Loucy (cell line): ENCODE measurements around the gene CHST10.

Source experiments
- EZH2phosphoT487 ChIP-seq: fragments of 200-600 bp; IDR thresholded peaks from 2 replicates; pipeline ENCODE4 v1.6.1; 2018; ENCODE audit warnings: antibody characterized with exemption, mild to moderate bottlenecking, moderate library complexity, borderline replicate concordance
- TF ChIP-seq, protein P1 (sequence below): fragments of 200-600 bp; sonication (generic); conservative IDR thresholded peaks from 2 replicates; pipeline ENCODE4 v1.5.1; 2014; ENCODE audit warnings: mild to moderate bottlenecking, antibody characterized with exemption, low read length

DNA sequence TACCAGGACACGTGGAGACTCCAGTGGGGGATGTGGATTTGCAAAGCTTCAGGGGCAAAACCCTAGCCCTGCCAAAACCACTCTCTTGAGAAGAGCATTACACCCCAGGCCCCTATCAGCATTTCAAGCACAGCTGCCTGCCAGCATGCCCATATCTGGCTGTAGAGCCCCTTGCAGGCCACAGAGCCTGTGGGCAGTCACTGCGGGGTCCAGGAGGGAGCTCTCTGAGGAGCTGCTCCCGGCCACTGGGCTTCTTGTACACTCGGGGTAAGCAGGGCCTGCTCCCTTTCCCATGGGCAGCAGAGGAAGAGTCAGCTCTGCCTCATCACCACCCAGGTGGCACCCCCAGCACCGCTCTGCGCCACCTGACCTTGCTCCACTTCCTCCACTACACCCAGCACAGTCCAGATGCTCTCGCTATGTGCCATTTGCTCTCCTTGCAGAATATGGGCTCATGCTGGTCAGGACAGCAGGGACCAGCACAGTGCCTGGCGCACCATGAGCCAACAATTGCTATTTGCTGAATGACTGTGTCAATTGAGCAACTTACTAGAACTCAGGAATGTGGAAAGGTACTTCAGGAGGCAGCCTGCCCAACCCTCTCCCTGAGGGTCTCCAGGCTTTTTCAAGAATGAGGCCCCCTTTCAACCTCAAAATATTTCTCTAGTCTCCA lies 7.4 kb downstream of the CHST10 start:
- TF ChIP-seq, protein P1, sequence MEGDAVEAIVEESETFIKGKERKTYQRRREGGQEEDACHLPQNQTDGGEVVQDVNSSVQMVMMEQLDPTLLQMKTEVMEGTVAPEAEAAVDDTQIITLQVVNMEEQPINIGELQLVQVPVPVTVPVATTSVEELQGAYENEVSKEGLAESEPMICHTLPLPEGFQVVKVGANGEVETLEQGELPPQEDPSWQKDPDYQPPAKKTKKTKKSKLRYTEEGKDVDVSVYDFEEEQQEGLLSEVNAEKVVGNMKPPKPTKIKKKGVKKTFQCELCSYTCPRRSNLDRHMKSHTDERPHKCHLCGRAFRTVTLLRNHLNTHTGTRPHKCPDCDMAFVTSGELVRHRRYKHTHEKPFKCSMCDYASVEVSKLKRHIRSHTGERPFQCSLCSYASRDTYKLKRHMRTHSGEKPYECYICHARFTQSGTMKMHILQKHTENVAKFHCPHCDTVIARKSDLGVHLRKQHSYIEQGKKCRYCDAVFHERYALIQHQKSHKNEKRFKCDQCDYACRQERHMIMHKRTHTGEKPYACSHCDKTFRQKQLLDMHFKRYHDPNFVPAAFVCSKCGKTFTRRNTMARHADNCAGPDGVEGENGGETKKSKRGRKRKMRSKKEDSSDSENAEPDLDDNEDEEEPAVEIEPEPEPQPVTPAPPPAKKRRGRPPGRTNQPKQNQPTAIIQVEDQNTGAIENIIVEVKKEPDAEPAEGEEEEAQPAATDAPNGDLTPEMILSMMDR, result no peak
- TF ChIP-seq EZH2phosphoT487, result no peak
